ENCODE data around the gene FMNL2. TPM values are rescaled to one million over a fixed set of nuclear protein-coding genes. Genes with fewer than 3 reads are reported as not detected.

The FMNL2 gene
- total RNA-seq, 1 experiment from 2014 or later: 33.6 TPM

GRCh38 chr2:152406119-152406835 is 71.3 kb downstream of the FMNL2 start:
- Histone ChIP-seq H3K4me1 (ENCODE audit: control insufficient read depth, insufficient read depth, low read length) (peaks cover 78% of the 10 kb centered on the region), H3K27ac (ENCODE audit: low read length) (peak overlapping the region; percentile 94), H3K36me3 (ENCODE audit: control insufficient read depth, insufficient read depth, low read length) (no peaks in the 10 kb centered on the region), H3K9me3 (ENCODE audit: control insufficient read depth, insufficient read depth, low read depth, low read length) (no peaks in the 10 kb centered on the region), H3K4me3 (ENCODE audit: low read depth in 2 of 2, low read length in 2 of 2) (peak overlapping the region; percentile 26 to 53; a peak in 2 of 4 replicates), H3K27me3 (ENCODE audit: control insufficient read depth, insufficient read depth, low read length) (no peaks in the 10 kb centered on the region)
- BruUV-seq (replicated peaks): no TSS peak
- POLR2A ChIA-PET: no interaction called here
- in situ Hi-C loops (cut with HindIII; ENCODE audit: low pct_unique_long_range_greater_than_20kb, low sequenced_read_pairs): no loop called here
- no peak for DNase-seq (ENCODE audit: low read depth, low spot score)
- intact Hi-C loops (cut with micrococcal nuclease; ENCODE audit: unreplicated experiment): no loop called here
- ATAC-seq: no peak
- CTCF ChIA-PET: interaction anchor here (0.8 kb wide), 1 partner anchor 10 kb away, joined by 3 read pairs; no protein-coding TSS in a partner anchor
- TF ChIP-seq, protein P1, sequence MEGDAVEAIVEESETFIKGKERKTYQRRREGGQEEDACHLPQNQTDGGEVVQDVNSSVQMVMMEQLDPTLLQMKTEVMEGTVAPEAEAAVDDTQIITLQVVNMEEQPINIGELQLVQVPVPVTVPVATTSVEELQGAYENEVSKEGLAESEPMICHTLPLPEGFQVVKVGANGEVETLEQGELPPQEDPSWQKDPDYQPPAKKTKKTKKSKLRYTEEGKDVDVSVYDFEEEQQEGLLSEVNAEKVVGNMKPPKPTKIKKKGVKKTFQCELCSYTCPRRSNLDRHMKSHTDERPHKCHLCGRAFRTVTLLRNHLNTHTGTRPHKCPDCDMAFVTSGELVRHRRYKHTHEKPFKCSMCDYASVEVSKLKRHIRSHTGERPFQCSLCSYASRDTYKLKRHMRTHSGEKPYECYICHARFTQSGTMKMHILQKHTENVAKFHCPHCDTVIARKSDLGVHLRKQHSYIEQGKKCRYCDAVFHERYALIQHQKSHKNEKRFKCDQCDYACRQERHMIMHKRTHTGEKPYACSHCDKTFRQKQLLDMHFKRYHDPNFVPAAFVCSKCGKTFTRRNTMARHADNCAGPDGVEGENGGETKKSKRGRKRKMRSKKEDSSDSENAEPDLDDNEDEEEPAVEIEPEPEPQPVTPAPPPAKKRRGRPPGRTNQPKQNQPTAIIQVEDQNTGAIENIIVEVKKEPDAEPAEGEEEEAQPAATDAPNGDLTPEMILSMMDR (IDR thresholded peaks at IDR 0.05): no peak
- TF ChIP-seq TCF7L2 (IDR thresholded peaks at IDR 0.05; ENCODE audit: low read depth, low read length) (no peak), SIN3A (IDR thresholded peaks at IDR 0.05; ENCODE audit: borderline replicate concordance, insufficient read depth, low read depth, low read length) (no peak), POLR2AphosphoS5 (IDR thresholded peaks at IDR 0.05; ENCODE audit: low read depth, low read length) (no peak)
- TF ChIP-seq, protein P2, sequence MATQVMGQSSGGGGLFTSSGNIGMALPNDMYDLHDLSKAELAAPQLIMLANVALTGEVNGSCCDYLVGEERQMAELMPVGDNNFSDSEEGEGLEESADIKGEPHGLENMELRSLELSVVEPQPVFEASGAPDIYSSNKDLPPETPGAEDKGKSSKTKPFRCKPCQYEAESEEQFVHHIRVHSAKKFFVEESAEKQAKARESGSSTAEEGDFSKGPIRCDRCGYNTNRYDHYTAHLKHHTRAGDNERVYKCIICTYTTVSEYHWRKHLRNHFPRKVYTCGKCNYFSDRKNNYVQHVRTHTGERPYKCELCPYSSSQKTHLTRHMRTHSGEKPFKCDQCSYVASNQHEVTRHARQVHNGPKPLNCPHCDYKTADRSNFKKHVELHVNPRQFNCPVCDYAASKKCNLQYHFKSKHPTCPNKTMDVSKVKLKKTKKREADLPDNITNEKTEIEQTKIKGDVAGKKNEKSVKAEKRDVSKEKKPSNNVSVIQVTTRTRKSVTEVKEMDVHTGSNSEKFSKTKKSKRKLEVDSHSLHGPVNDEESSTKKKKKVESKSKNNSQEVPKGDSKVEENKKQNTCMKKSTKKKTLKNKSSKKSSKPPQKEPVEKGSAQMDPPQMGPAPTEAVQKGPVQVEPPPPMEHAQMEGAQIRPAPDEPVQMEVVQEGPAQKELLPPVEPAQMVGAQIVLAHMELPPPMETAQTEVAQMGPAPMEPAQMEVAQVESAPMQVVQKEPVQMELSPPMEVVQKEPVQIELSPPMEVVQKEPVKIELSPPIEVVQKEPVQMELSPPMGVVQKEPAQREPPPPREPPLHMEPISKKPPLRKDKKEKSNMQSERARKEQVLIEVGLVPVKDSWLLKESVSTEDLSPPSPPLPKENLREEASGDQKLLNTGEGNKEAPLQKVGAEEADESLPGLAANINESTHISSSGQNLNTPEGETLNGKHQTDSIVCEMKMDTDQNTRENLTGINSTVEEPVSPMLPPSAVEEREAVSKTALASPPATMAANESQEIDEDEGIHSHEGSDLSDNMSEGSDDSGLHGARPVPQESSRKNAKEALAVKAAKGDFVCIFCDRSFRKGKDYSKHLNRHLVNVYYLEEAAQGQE (IDR thresholded peaks at IDR 0.05; ENCODE audit: insufficient read depth in 1 of 2, low read depth in 2 of 2, low read length in 1 of 2): no peak

DNA sequence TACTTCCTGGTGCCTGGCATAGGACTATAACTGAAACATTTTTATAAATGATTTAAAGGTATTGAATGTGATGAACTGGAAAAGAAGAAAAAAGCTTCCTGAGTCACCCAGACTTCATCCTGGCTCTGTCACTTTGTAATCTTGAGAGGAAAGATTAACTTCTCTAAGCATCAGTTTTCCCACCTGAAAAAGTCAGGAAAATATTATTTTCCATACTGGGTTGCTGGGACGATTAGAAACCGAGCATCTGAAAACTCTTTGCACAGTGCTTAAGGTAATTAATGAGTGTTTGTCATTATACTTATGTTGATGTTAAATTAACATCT is 71.8 kb downstream of the FMNL2 start:
- no peaks in the 10 kb centered on the region for H3K9me3 ChIP-seq (ENCODE audit: control insufficient read depth, insufficient read depth, low read depth, low read length)
- BruUV-seq (replicated peaks): no TSS peak
- ChIA-PET POLR2A (no interaction called here), CTCF (interaction anchor here (0.6 kb wide), 1 partner anchor 262 kb away, joined by 4 read pairs; no protein-coding TSS in a partner anchor)
- in situ Hi-C loops (cut with HindIII; ENCODE audit: low pct_unique_long_range_greater_than_20kb, low sequenced_read_pairs) (no loop called here), intact Hi-C loops (cut with micrococcal nuclease; ENCODE audit: unreplicated experiment) (no loop called here)
- TF ChIP-seq POLR2AphosphoS5 (IDR thresholded peaks at IDR 0.05; ENCODE audit: low read depth, low read length) (no peak), SIN3A (IDR thresholded peaks at IDR 0.05; ENCODE audit: borderline replicate concordance, insufficient read depth, low read depth, low read length) (no peak), TCF7L2 (IDR thresholded peaks at IDR 0.05; ENCODE audit: low read depth, low read length) (no peak)
- TF ChIP-seq, protein P1 (IDR thresholded peaks at IDR 0.05): no peak
- TF ChIP-seq, protein P2 (IDR thresholded peaks at IDR 0.05; ENCODE audit: insufficient read depth in 1 of 2, low read depth in 2 of 2, low read length in 1 of 2): no peak
- peaks cover 77% of the 10 kb centered on the region for H3K4me1 ChIP-seq (ENCODE audit: control insufficient read depth, insufficient read depth, low read length)
- H3K27me3 ChIP-seq (ENCODE audit: control insufficient read depth, insufficient read depth, low read length): no peaks in the 10 kb centered on the region
- no peaks in the 10 kb centered on the region for H3K36me3 ChIP-seq (ENCODE audit: control insufficient read depth, insufficient read depth, low read length)
- ATAC-seq: no peak
- peak overlapping the region; percentile 26 to 53 for H3K4me3 ChIP-seq (ENCODE audit: low read depth in 2 of 2, low read length in 2 of 2)
- DNase-seq (ENCODE audit: low read depth, low spot score): no peak
- H3K27ac ChIP-seq (ENCODE audit: low read length): peak overlapping the region; percentile 94

Measured in Panc1 (cell line).